Stomach (tissue), 9 donors: ENCODE measurements around the gene MALRD1. TPM values are rescaled to one million over a fixed set of nuclear protein-coding genes. Genes with fewer than 3 reads are reported as not detected.
"Not testable (repeated sequence)": the region's sequence is repeated elsewhere in the genome, so short reads cannot be mapped to it uniquely, and the experiment has no call there.

Experiments used
- DNase-seq, 2 donors: peaks; one replicate each; pipeline versions ENCODE4 v3.0.0 to v3.0.0-alpha.2; 2013 to 2019
- H3K27ac ChIP-seq, 5 donors: fragments of 200-600 bp in 4 of 5; sonication (generic) in 4 of 5; one replicate each; pipeline ENCODE4 v1.5.1; 2013 to 2019; ENCODE audit warnings: mild to moderate bottlenecking in 1 of 5, moderate library complexity in 1 of 5
- H3K27me3 ChIP-seq, 3 donors: fragments of 200-600 bp; sonication (generic); one replicate each; pipeline ENCODE4 v1.5.1; 2017 to 2019; ENCODE audit warnings: mixed run types in 1 of 3
- H3K36me3 ChIP-seq, 4 donors: fragments of 200-600 bp; sonication (generic); 1 replicate in 3 of 4; 2 replicates in 1 of 4; pipeline ENCODE4 v1.5.1; 2016 to 2019
- H3K4me1 ChIP-seq, 4 donors: fragments of 200-600 bp; sonication (generic); one replicate each; pipeline ENCODE4 v1.5.1; 2016 to 2019
- H3K4me3 ChIP-seq, 4 donors: fragments of 200-600 bp; sonication (generic) in 3 of 4; one replicate each; pipeline ENCODE4 v1.5.1; 2016 to 2019; ENCODE audit warnings: mild to moderate bottlenecking in 1 of 4
- H3K9me3 ChIP-seq, 4 donors: fragments of 200-600 bp; sonication (generic); one replicate each; pipeline ENCODE4 v1.5.1; 2016 to 2019
- CTCF ChIP-seq, 7 experiments: fragments of 450-650 bp in 4 of 7; fragments of 200-600 bp in 3 of 7; sonication (generic) in 3 of 7; IDR thresholded peaks; one replicate each; pipeline ENCODE4 v1.5.1; 2016 to 2019; ENCODE audit warnings: antibody characterized with exemption in 7 of 7, control low read depth in 2 of 7, mild to moderate bottlenecking in 1 of 7
- EP300 ChIP-seq: sonication (generic); formaldehyde crosslinking; IDR thresholded peaks from one replicate; pipeline ENCODE4 v1.6.1; 2017; ENCODE audit warnings: antibody characterized with exemption
- POLR2A ChIP-seq, 4 donors: fragments of 450-650 bp; IDR thresholded peaks; one replicate each; pipeline ENCODE4 v1.6.1; 2016; ENCODE audit warnings: antibody characterized with exemption in 4 of 4, control low read depth in 2 of 4, mild to moderate bottlenecking in 1 of 4, moderate library complexity in 1 of 4
- POLR2AphosphoS5 ChIP-seq, 3 donors: sonication (generic); formaldehyde crosslinking; IDR thresholded peaks; one replicate each; pipeline ENCODE4 v1.6.1; 2016; ENCODE audit warnings: antibody characterized with exemption in 3 of 3
- WGBS, 5 donors: extraction: QIAGEN DNeasy Blood & Tissue Kit in 3 of 5; methylation state at CpG; one replicate each; pipeline versions ENCODE4 v1.1.5 to v1.1.7; 2013 to 2018; 5-methylcytosine and 5-hydroxymethylcytosine counted together
- intact Hi-C: fragments of 100-400 bp; cut with DNase I; formaldehyde crosslinking; loops from one replicate; pipeline ENCODE4 v1.15.1; 2023; ENCODE audit warnings: low total_unique reads
- polyA plus RNA-seq, 3 donors: library from polyadenylated mRNA; stranded (reverse); fragments of 200-250 nt; gene quantifications; one replicate each; pipeline ENCODE4 v1.2.3, GENCODE V29; 2013
- total RNA-seq, 5 donors: library from RNA; depleted of rRNA; stranded (reverse); fragments of >200 nt; gene quantifications; one replicate each; pipeline versions ENCODE4 v1.1.0 to v1.2.3, GENCODE V29; 2014 to 2016
- donor health status: healthy with polysubstance abuse.
- donor health status: Bipolar disorder and iron deficiency.
- donor health status: healthy.

The MALRD1 gene
- total and polyA plus RNA-seq, 8 donors: 0.10 to 9.7 (median 0.94) TPM; not detected in 2

- no peak overlapping the region for H3K27ac ChIP-seq
- intact Hi-C loops: no loop called here
These were observed 450.0 kb downstream of the MALRD1 start for GRCh38 chr10:19498393-19499290.

GRCh38 chr10:19499291-19499770 lies 450.7 kb downstream of the MALRD1 start:
- intact Hi-C loops: no loop called here
- peak in 1 of 2 donors; percentile 9 for DNase-seq
- Histone ChIP-seq H3K27me3 (no peaks in the 10 kb centered on the region), H3K4me3 (no peak overlapping the region), H3K4me1 (no peaks in the 10 kb centered on the region), H3K36me3 (no peaks in the 10 kb centered on the region), H3K9me3 (no peaks in the 10 kb centered on the region), H3K27ac (no peak overlapping the region)
- no peak for TF ChIP-seq CTCF (IDR thresholded peaks at IDR 0.05)
- TF ChIP-seq POLR2A (IDR thresholded peaks at IDR 0.05): no peak
- TF ChIP-seq EP300: no peak
- no peak for TF ChIP-seq POLR2AphosphoS5 (IDR thresholded peaks at IDR 0.05)
- 65 to 80% (median 74%) methylated on average over 1 of the region's 1 CpG for WGBS, 5 donors

More at GRCh38 chr10:19498393-19499290, 450.0 kb downstream of the MALRD1 start:
- Histone ChIP-seq H3K27me3 (no peaks in the 10 kb centered on the region), H3K4me1 (no peaks in the 10 kb centered on the region), H3K4me3 (no peak overlapping the region), H3K36me3 (no peaks in the 10 kb centered on the region), H3K9me3 (peaks cover 0 to 3% (median 0%) of the 10 kb centered on the region in 4 donors)
- WGBS, 5 donors: 29 to 70% (median 60%) methylated on average over 1 of the region's 1 CpG
- DNase-seq: no peak
- TF ChIP-seq POLR2A (IDR thresholded peaks at IDR 0.05) (no peak), EP300 (no peak), POLR2AphosphoS5 (IDR thresholded peaks at IDR 0.05) (no peak), CTCF (IDR thresholded peaks at IDR 0.05) (no peak)

GRCh38 chr10:19500959-19501358 lies 452.4 kb downstream of the MALRD1 start:
- Histone ChIP-seq H3K4me3 (no peak overlapping the region), H3K27ac (no peak overlapping the region), H3K27me3 (no peaks in the 10 kb centered on the region), H3K9me3 (no peaks in the 10 kb centered on the region), H3K4me1 (no peaks in the 10 kb centered on the region), H3K36me3 (no peaks in the 10 kb centered on the region)
- no peak for TF ChIP-seq EP300
- TF ChIP-seq POLR2A (IDR thresholded peaks at IDR 0.05): no peak
- TF ChIP-seq POLR2AphosphoS5 (IDR thresholded peaks at IDR 0.05): no peak
- intact Hi-C loops: no loop called here
- no peak for DNase-seq
- 59 to 79% (median 74%) methylated on average over 1 of the region's 1 CpG for WGBS, 5 donors

- H3K27me3 ChIP-seq: no peaks in the 10 kb centered on the region
- intact Hi-C loops: no loop called here
- no peak for DNase-seq
- 71 to 91% (median 86%) methylated on average over 6 of the region's 6 CpGs for WGBS, 5 donors
- H3K9me3 ChIP-seq: peaks cover 0 to 9% (median 0%) of the 10 kb centered on the region in 4 donors
- no peaks in the 10 kb centered on the region for H3K4me1 ChIP-seq
- TF ChIP-seq POLR2AphosphoS5 (IDR thresholded peaks at IDR 0.05) (no peak), CTCF (IDR thresholded peaks at IDR 0.05) (no peak), EP300 (no peak), POLR2A (IDR thresholded peaks at IDR 0.05) (no peak)
- no peaks in the 10 kb centered on the region for H3K36me3 ChIP-seq
- no peak overlapping the region for H3K27ac ChIP-seq
- no peak overlapping the region for H3K4me3 ChIP-seq
These were observed 457.0 kb downstream of the MALRD1 start for GRCh38 chr10:19505320-19506312.

GRCh38 chr10:19510005-19510732 lies 461.6 kb downstream of the MALRD1 start:
- H3K27me3 ChIP-seq, H3K4me1 ChIP-seq, H3K4me3 ChIP-seq, H3K27ac ChIP-seq, intact Hi-C loops, H3K36me3 ChIP-seq, DNase-seq: not testable (repeated sequence)
- WGBS, 5 donors: 50 to 59% (median 52%) methylated on average over 8 of the region's 8 CpGs
- peaks cover 0 to 20% (median 0%) of the 10 kb centered on the region in 4 donors for H3K9me3 ChIP-seq
